Femur (tissue), 1 donor: ENCODE results near the gene TMEM181.
"Not testable (repeated sequence)": the region's sequence is repeated elsewhere in the genome, so short reads cannot be mapped to it uniquely, and the experiment has no call there.

Experiments
- DNase-seq: peaks from one replicate; pipeline ENCODE4 v3.0.0-alpha.2; 2017

Gene TMEM181, protein sequence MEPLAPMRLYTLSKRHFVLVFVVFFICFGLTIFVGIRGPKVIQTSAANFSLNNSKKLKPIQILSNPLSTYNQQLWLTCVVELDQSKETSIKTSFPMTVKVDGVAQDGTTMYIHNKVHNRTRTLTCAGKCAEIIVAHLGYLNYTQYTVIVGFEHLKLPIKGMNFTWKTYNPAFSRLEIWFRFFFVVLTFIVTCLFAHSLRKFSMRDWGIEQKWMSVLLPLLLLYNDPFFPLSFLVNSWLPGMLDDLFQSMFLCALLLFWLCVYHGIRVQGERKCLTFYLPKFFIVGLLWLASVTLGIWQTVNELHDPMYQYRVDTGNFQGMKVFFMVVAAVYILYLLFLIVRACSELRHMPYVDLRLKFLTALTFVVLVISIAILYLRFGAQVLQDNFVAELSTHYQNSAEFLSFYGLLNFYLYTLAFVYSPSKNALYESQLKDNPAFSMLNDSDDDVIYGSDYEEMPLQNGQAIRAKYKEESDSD

DNA sequence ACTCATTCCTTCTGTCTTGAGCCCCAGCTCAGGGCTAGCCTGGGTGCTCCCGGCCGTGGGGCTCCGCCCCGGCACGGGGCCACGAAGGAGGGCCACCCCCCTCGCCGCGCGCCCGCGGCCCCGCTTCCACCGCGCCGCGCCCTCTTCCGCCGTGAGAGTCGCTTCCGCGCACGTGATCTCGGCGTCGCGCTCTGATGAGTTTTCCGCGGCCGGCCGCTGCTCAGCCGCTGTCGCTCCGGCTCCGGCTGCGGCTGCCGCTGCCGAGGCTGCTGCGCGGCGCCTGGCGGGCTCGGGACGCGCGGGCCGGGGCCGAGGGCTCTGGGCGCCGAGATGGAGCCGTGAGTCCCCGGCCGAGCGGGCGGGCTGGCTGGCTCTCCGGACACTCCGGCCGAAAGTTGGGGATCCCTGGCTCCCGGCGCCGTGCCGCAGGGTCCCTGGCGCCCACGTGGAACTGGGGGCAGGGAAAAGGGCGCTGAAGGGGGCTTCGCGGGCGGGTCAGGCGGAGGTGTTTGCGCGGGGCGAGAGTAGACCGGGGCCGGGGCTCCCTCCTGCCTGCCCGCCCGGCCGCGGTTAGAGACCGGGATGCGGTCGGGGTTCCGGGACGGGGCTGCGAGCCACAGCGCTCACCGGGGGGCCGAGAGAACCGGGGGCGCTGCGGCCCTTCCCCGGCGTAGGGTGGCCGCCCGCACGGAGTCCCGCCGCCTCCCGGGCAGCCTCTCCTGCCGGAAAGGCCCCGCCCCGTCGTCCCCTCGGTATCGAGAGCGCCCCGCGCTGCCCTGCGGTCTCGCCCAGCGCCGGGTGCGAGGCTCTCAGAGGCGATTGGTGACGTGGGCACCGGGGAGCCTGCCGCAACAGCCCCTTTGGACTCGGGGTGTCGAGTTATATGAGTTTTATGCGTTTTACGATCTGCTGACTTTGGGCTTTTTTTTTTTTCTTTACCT is at the start of gene TMEM181:
TSS of gene TMEM181 (plus strand) at position 197 of the 941 bp plus-strand sequence. CDS start at position 331, 134 bp downstream.
- peak; percentile 92 for DNase-seq

DNA sequence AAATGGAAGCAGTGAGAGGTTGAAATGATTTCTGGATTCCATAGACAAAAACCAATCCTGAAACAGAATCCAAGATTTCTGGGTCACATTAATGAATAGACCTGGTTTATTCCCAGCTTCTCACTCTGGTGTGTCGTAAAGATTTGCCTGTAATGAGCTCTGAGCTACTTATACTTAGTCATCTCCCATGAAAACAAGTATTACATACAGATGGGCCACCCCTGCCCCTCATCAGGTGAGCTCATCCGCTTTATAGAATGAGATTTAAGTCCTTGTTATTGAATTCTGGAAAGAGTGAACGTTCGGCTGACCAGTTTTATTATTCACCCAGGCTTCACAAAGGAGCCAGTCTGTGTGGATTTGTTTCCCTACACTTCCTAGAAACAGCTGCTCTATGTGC is 47.1 kb upstream of the TMEM181 start:
- DNase-seq, result no peak

DNA sequence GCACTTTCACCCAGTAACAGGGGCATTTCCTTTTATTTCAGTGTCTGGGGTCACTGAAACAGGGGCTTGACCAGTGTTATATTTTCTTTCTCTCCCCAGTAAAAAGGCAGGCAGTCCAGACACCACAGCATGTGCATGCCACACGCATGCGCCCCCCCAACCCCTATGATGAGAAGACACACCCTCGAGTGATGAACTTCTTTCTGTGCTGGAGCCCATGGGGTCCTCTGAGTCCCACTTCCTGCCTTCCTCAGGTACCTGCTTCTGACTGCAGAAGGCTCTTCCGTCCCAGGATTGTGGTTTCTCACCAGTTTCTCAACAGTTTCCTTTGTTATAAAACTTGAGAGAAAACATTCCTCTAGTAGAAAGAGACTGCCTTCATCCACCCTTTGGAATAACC is 45.7 kb upstream of the TMEM181 start:
- DNase-seq, result no peak

DNA sequence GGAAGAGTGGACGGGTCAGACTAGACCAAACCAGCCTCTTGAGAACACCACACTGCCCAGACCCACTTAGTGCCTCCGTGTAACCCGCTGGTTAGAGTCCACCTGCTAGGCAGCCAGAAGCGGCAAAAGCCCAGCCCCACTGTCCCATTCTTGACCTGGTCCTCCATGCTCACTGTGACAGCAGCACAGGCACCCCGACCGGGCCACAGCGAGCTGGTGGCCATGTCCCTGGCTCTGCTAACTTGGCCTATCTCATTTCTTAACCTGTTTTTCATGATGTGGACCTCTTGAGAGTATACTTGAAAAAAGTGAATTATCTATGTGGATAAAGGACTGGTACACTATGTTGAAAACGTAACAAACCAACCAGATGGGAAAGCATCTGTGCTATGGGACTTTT is 44.9 kb upstream of the TMEM181 start:
- DNase-seq, result no peak

DNA sequence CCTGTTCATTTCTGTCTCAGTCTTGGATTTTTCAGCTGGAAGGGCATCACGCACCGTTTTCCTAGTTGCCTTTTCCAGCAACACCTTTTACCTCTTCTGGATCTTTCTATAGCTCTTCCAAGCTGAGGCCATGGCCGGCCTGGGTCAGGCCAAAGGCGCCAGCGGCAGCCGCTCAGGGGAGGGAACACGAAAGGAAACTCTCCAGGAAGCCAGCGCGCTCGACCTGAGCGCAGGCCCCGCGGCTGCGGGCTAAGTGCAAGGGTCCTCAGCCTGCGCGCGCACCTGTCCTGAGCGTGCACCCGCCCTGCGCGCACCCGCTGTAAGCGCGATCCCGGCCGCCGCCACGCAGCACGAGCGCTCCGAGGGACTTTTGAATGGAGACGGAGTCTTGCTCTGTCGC is 43.8 kb upstream of the TMEM181 start:
- no peak for DNase-seq

DNA sequence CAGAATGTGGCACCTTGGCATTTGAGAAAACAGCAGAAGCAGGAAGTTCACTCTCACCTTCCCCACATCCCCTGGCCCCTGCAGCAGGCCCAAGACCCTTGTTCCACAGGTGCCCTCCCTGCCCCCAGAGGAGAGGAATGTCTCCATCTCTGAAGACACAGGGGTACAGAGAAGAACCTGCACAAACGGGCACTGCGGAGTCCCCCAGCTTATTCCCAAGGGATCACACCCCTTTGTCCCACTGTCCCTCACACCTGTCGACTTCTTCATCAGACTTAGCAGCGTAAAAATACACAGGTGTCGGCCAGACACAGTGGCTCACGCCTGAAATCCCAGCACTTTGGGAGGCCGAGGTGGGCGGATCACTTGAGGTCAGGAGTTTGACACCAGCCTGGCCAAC is 42.9 kb upstream of the TMEM181 start:
- DNase-seq, result no peak

DNA sequence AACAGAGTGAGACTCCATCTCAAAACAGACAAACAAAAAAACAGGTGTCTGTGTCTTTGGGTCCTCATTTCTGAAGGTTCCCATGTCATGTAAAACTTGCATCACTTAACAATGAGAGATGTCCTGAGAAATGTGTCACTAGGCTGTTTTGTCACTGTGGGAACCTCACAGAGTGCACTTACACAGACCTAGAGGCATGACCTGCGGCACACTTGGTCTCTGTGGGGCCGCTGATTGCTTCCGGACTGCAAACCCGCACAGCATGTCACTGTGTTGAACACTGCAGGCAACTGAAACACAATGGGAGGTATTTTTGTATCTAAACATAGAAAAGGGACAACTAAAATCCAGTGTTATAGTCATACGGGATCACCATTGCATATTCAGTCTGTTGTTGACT is 42.3 kb upstream of the TMEM181 start:
- DNase-seq, result no peak

DNA sequence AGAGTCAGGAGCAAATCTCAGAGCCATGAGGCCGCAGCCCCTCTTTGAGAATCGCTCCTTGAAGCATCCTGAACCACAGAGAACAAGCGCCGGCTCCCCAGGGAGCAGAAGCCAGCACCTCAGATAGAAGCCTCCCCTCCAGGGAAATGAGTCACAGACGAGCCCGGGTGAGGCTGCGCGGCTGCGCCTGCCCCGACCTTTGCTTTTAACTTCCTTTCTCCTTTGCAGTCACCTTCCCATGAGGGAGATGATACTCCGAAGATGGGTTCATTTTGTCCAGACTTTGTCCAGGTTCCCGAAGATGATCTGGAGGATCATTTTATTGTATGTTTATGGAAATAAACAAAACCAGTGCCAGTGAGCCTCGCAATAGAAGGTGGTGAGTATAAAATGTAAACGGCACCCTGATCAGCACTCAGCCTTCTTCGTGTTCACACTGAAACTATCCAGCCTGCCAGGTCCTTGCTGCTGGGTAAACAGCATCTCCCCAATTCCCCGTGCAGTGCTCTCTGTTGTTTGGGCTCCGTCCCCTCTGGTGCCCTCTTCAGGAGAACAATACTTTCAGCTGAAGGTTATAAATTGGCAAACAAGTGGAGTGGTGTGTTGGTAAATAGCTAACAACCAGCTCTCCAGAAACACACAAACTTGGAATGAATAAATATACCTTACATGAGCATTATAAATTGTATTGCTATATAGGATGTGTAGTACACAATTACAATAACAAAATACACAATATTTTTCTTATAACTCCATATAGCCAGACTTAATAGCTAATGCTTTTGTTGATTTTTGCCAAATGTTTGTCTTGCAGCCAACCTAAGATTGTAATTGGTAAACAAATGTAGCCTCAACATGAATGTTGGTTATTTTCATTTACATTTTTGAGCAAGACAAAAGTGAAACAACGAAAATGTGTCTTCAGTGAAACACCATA is 41.4 kb upstream of the TMEM181 start:
- peak; percentile 60 for DNase-seq

DNA sequence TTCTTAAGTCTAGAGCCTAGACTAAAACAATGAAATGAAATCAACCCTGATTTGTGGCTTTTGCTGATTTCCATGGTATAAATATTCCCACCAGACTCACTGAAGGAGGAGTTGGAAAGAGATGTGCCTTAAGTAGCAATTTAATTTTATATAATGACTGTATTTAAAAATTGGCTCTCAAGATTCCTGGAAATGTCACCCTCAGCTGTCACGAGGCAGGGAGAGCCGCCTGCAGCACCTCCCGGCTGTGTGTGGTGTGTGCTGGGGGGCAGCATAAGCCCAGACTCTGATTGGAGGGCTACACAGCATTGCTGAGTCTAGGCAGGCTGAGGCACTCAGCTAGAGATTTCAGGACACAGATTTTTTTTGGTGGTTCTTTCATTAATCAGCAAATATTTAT is 40.6 kb upstream of the TMEM181 start:
- no peak for DNase-seq

DNA sequence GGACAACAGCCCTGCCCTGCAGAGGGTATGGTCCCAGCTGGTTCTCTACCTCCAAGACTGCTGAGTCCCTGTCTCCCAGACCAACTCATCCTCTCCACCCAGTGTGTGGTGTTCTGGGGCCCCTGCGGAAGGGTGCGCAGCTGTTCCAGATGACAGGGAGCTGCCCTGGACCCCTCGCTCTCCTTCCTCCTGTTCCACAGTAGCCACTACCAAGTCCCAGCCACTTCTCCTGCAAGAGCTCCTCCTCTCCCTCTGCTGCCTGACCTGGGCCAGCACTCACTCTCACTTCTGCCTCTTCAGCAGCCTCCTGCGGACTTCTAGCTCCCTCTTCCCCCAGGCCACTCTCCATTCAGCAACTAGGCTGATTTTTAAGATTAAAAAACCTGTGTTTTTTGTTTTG is 40.1 kb upstream of the TMEM181 start:
- no peak for DNase-seq

DNA sequence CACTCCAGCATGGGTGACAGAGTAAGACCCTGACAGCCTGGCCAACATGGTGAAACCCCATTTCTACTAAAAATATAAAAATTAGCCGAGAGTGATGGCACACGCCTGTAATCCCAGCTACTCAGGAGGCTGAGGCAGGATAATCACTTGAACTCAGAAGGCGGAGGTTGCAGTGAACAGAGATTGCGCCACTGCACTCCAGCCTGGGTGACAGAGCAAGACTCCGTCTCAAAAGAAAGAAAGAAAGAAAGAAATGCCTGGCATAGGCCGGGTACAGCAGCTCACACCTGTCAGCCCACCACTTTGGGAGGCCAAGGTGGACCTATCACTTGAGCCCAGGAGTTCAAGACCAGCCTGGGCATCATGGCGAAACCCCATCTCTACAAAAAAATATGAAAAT is 38.9 kb upstream of the TMEM181 start:
- DNase-seq, result not testable (repeated sequence)

DNA sequence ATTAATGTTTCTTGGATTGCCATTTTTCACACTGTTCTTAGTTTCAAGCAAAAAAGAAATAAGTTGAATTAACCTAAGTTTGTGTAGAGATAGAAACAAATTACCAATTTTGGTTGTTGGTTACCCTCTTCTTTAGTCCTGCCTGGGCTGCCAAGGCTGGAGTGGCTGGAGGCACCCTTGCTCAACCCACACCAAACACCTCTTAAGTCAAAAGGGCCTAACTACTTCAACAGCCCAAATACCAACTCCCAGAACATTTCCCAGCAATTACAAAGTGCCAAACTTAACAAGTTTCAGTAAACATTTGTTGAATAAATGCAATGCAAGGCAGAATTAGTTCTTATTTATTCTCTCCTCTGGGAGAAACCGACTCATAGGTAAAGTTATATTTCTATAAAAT is 38.1 kb upstream of the TMEM181 start:
- no peak for DNase-seq

DNA sequence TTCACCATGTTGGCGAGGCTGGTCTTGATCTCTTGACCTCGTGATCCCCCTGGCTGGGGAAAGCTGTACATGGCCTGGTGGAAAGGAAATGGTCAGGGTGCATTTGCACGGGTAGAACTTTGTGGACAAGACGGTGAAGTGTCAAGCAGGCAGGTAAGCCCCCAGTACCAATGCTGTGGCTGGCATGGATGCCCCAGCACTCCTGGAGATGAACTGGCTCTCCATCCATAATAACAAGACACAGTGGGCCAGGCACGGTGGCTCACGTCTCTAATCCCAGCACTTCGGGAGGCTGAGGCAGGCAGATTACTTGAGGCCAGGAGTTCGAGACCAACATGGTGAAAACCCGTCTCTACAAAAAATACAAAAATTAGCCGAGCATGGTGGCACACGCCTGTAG is 37.3 kb upstream of the TMEM181 start:
- DNase-seq, result no peak

DNA sequence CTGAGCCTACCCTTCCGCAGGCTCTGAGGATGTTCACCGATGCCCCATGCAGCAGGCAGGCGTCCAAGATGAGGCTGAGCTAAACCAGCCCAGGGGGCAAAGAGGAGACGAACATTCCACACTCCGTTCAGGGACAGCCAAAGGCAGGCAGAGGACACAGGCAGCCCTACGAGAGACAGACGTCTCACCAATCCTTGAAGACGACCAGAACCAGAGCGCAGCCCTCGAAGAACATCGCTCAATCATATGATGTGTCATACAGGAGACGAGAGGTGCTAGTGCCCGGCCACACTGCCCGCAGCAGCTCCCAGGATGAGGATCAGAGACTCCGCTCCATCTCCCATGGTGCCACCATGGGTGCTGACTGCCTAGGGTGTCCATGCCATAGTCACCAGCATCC is 35.6 kb upstream of the TMEM181 start:
- no peak for DNase-seq

DNA sequence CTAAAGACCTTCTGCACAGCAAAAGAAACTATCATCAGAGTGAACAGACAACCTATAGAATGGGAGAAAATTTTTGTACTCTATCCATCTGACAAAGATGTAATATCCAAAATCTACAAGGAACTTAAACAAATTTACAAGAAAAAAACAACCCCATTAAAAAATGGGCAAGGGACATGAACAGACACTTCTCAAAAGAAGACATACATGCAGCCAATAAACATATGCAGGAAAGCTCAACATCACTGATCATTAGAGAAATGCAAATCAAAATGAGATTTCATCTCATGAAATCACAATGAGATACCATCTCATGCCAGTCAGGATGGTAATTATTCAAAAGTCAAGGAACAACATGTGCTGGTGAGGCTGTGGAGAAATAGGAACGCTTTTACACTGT is 32.0 kb upstream of the TMEM181 start:
- DNase-seq, result not testable (repeated sequence)

DNA sequence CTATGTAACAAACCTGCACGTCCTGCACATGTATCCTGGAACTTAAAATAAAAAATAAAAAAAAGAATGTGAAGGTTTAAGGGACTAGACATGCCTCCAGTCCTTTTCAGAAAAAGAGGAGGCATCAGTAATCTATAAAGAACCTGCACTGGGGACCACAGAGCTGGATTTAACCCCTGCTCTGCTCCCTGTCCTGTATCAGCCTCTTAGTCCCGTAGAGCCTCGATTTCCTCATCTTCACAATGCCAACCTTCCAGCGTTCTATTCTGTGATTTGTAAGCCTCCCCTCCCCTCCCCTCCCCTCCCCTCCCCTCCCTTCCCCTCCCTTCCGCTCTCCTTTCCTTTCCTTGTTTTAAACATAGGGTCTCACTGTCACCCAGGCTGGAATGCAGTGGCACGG is 31.1 kb upstream of the TMEM181 start:
- DNase-seq, result no peak

DNA sequence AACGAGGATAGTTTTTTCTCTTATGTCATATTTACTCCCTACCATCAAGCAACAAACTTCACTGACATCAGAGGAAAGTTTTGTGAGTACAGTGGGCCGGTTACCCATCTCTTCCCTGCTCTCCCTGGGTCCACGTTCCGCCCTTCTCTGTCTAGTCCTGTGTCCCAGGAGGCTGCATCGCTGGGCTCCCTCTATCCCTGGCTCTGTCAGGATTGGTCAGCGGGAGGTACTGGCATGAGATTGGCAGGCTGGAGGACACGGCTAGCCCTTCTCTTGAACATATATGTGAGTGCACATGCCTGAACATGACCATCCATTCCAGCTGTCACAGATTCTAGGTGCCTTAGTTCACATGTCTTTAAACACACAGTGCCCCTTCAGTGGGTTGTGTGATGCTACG is 30.3 kb upstream of the TMEM181 start:
- DNase-seq, result no peak

DNA sequence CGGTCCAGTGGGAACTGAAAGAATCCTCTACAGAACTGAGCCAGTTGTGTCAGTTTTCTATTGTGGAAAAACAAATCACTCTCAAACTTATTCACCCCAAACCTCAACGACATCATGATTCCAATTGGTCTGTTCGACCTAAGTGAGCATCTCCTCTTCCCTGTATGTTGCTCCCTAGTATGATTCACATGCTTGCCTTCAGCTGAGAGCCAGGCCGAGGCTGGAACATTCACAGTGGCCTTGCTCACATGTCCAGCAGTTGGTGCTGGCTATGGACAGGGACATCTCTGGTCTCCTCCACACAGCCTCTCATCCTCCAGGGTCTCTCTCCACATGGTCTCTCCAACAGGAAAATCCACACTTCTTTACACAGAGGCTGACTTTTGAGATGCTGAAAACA is 28.3 kb upstream of the TMEM181 start:
- no peak for DNase-seq

DNA sequence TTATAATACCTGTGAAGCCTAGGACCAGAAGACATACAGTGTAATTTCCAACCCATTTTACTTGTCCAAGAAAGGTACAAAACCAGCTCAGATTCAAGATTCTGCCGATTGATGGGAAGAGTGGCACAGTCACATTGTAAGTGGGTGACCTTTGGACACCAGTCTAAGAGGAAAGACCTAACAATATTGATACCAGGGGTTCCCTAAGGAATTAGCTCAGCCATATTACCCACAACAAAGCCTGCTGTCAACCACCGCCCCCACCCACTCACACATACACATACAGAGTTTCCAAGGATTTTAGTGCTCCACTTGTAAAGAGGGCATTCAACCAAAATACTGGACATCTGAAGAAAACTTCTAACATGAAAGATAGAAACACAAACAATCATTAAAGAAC is 27.9 kb upstream of the TMEM181 start:
- DNase-seq, result no peak

DNA sequence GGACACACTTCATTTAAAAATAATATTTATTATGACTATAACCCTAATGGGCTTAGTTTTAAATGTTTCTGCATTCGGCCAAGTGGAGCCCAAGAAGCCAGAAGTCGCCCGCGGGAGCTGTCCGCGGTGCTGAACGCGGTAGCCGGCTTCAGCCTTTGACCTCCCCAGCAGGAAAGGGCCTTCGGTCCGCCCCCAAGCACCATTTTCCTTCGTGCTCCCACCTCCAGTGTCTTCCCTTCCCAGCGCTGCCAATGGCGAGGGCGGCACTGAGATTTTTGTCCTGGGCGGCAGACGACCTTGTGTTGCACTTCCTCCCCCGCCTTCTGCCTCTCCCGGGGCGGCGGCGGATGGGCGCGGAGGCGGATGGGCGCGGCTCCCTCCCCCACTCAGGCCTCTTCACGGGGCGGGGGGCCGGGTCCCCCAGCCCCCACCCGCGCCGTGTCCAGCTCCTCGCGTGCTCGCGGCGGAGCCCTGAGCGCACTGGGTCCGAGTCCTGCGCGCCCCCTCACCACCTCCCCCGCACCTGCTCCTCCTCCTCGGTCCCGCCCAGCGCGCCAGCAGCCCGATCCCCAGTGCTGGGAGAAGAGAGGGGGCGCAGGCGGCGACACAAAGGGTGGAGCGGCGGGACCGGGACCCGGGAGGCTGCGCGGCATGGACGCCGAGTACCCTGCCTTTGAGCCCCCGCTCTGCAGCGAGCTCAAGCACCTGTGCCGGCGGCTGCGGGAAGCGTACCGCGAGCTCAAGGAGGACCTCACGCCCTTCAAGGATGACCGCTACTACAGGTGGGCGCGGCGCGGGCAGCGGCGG is 23.6 kb upstream of the TMEM181 start:
- DNase-seq, result peak; percentile 85

DNA sequence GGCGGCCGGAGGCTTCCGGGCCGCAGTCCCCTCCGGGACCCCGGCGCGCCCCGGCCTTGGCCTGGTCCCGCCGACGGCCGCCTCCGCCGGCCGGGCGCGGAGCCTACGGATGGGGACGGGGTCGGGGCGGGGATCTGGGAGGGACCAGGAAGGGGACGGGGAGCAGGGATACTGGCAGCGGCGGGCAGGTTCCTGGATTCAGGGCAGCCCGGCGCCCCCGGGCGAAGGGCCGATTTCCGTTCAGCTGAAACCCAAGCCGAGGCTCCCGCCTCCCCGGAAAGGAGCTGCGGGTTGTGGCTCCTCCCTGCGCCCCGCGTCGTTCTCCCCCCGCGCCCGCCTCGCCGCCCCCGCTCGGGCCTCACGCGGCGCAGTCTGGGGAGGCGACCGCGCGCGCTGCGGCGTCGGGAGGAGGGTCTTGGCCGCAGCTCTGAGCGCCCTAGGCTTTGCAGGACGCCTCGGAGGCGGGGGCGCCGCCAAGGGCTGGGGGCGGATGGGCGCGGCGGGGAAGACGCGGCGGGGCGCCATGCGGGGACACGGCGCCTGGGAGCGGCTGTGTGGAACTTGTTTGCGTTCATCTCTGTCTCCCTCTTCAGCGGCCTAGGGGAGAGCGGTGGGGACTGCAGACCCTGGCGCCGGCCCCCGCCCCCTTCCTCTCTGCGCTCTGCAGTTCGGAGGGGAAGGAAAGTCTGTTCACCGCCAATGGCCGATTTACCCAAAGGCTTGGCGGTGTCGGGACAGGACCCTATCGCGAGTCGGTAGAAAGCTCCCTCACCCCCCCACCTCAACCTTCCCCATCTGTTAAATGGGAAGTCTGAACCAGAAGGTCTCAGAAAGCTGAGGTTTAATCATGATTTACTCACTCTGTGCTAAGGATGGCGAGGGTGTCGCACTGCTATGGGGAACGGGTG is 22.7 kb upstream of the TMEM181 start:
- peak; percentile 66 for DNase-seq
